ENCODE measurements around the gene CFAP206. TPM values are rescaled to one million over a fixed set of nuclear protein-coding genes. Genes with fewer than 3 reads are reported as not detected.

The CFAP206 gene
- total RNA-seq, 2 experiments from 2014 or later: not detected

- ChIA-PET POLR2A (no interaction called here), CTCF (interaction anchor here (1.0 kb wide), 1 partner anchor 318 kb away, joined by 3 read pairs; no protein-coding TSS in a partner anchor)
- no peaks in the 10 kb centered on the region for H3K36me3 Mint-ChIP-seq (ENCODE audit: low read depth)
- H3K9me3 Mint-ChIP-seq: no peaks in the 10 kb centered on the region
- H3K4me3 Mint-ChIP-seq: no peak overlapping the region
- ATAC-seq: no peak
- TF ChIP-seq CTCF (IDR thresholded peaks at IDR 0.05): no peak
- no peak overlapping the region for H3K27ac Mint-ChIP-seq
- H3K4me1 Mint-ChIP-seq (ENCODE audit: low read depth): no peaks in the 10 kb centered on the region
- H3K27me3 Mint-ChIP-seq: no peaks in the 10 kb centered on the region
- intact Hi-C loops (cut with micrococcal nuclease): no loop called here
- DNase-seq: no peak
Measured at GRCh38 chr6:87396595-87397392, 11.0 kb upstream of the CFAP206 start.

- intact Hi-C loops (cut with micrococcal nuclease): no loop called here
- H3K4me3 Mint-ChIP-seq: no peak overlapping the region
- H3K4me1 Mint-ChIP-seq (ENCODE audit: low read depth): no peaks in the 10 kb centered on the region
- no peak for TF ChIP-seq CTCF (IDR thresholded peaks at IDR 0.05)
- ChIA-PET POLR2A (no interaction called here), CTCF (interaction anchor here (1.0 kb wide), 1 partner anchor 319 kb away, joined by 3 read pairs; no protein-coding TSS in a partner anchor)
- ATAC-seq (no peak), DNase-seq (no peak)
- no peaks in the 10 kb centered on the region for H3K27me3 Mint-ChIP-seq
- no peak overlapping the region for H3K27ac Mint-ChIP-seq
- no peaks in the 10 kb centered on the region for H3K36me3 Mint-ChIP-seq (ENCODE audit: low read depth)
- H3K9me3 Mint-ChIP-seq: no peaks in the 10 kb centered on the region
Measured at GRCh38 chr6:87397656-87398055, 10.1 kb upstream of the CFAP206 start.

- H3K27me3 Mint-ChIP-seq: peaks cover 10% of the 10 kb centered on the region
- intact Hi-C loops (cut with micrococcal nuclease): no loop called here
- POLR2A ChIA-PET: no interaction called here
- no peak for TF ChIP-seq CTCF (IDR thresholded peaks at IDR 0.05)
- H3K9me3 Mint-ChIP-seq: no peaks in the 10 kb centered on the region
- H3K4me1 Mint-ChIP-seq (ENCODE audit: low read depth): no peaks in the 10 kb centered on the region
- H3K4me3 Mint-ChIP-seq: no peak overlapping the region
- no peaks in the 10 kb centered on the region for H3K36me3 Mint-ChIP-seq (ENCODE audit: low read depth)
- CTCF ChIA-PET: interaction anchor here (1.0 to 5.9 kb wide), 2 partner anchors 8 to 80 kb away, joined by 3 to 29 read pairs; partner anchors contain the start of gene SMIM8
- DNase-seq: no peak
- no peak for ATAC-seq
- H3K27ac Mint-ChIP-seq: no peak overlapping the region
Measured at GRCh38 chr6:87401832-87402231, 5.9 kb upstream of the CFAP206 start.

- ChIA-PET CTCF (interaction anchor here (1.5 to 1.7 kb wide), 2 partner anchors 14 to 87 kb away, joined by 3 to 10 read pairs; no protein-coding TSS in a partner anchor), POLR2A (no interaction called here)
- DNase-seq (no peak), ATAC-seq (no peak)
- Mint-ChIP-seq H3K27me3 (peaks cover 16% of the 10 kb centered on the region), H3K4me1 (ENCODE audit: low read depth) (peaks cover 4% of the 10 kb centered on the region), H3K9me3 (no peaks in the 10 kb centered on the region), H3K27ac (no peak overlapping the region), H3K36me3 (ENCODE audit: low read depth) (no peaks in the 10 kb centered on the region), H3K4me3 (peak overlapping the region; percentile 80)
- intact Hi-C loops (cut with micrococcal nuclease): no loop called here
- no peak for TF ChIP-seq CTCF (IDR thresholded peaks at IDR 0.05)
Measured at GRCh38 chr6:87407561-87407900, 241 bp upstream of the CFAP206 start.

GRCh38 chr6:87408721-87409155 lies 966 bp downstream of the CFAP206 start:
- Mint-ChIP-seq H3K27me3 (peaks cover 16% of the 10 kb centered on the region), H3K4me3 (peak overlapping the region; percentile 80), H3K27ac (no peak overlapping the region), H3K36me3 (ENCODE audit: low read depth) (no peaks in the 10 kb centered on the region), H3K4me1 (ENCODE audit: low read depth) (peaks cover 4% of the 10 kb centered on the region), H3K9me3 (no peaks in the 10 kb centered on the region)
- ATAC-seq (no peak), DNase-seq (no peak)
- ChIA-PET POLR2A (no interaction called here), CTCF (interaction anchor here (0.8 to 1.7 kb wide), 4 partner anchors 15 to 330 kb away, joined by 3 to 10 read pairs (median 4); partner anchors contain the start of gene SMIM8)
- TF ChIP-seq CTCF (IDR thresholded peaks at IDR 0.05): no peak
- intact Hi-C loops (cut with micrococcal nuclease): loop anchor here (2.0 kb wide), 1 partner anchor 64 kb away; the partner anchor contains the start of gene SLC35A1
